Glutamatergic neuron (in vitro differentiated cells): ENCODE measurements around the gene ARL5B. TPM values are rescaled to one million over a fixed set of nuclear protein-coding genes. Genes with fewer than 3 reads are reported as not detected.

ENCODE experiments used
- DNase-seq: peaks from one replicate; pipeline ENCODE4 v3.0.0; 2022
- H3K27ac Mint-ChIP-seq: one replicate; pipeline ENCODE4 v1.8.0; 2020; ENCODE audit warnings: mild to moderate bottlenecking, mixed read lengths, inconsistent platforms; ENCODE audit not compliant: unreplicated experiment
- H3K27me3 Mint-ChIP-seq: one replicate; pipeline ENCODE4 v1.8.0; 2020; ENCODE audit warnings: mild to moderate bottlenecking, moderate library complexity, mixed read lengths, inconsistent platforms; ENCODE audit not compliant: unreplicated experiment
- H3K36me3 Mint-ChIP-seq: one replicate; pipeline ENCODE4 v1.8.0; 2020; ENCODE audit warnings: mild to moderate bottlenecking, mixed read lengths, inconsistent platforms; ENCODE audit not compliant: unreplicated experiment
- H3K4me1 Mint-ChIP-seq: one replicate; pipeline ENCODE4 v1.8.0; 2020; ENCODE audit warnings: mild to moderate bottlenecking, low read depth, mixed read lengths, inconsistent platforms; ENCODE audit not compliant: unreplicated experiment
- H3K4me3 Mint-ChIP-seq: one replicate; pipeline ENCODE4 v1.8.0; 2020; ENCODE audit warnings: mild to moderate bottlenecking, mixed read lengths, inconsistent platforms; ENCODE audit not compliant: unreplicated experiment
- H3K9me3 Mint-ChIP-seq: one replicate; pipeline ENCODE4 v1.8.0; 2020; ENCODE audit warnings: mild to moderate bottlenecking, moderate library complexity, mixed read lengths, inconsistent platforms; ENCODE audit not compliant: unreplicated experiment
- total RNA-seq: library from RNA; stranded (reverse); fragmentation: NEBNext Ultra II Directional; extraction: Animal tissue kit (Norgen Biotek cat#: 25700); gene quantifications from one replicate; pipeline ENCODE4 v1.2.1, GENCODE V29; 2021; ENCODE audit not compliant: unreplicated experiment
- TF ChIP-seq, protein P1 (sequence below): fragments of 200-600 bp; sonication (generic); IDR thresholded peaks from one replicate; pipeline ENCODE4 v1.5.0; 2021; ENCODE audit not compliant: partially characterized antibody, unreplicated experiment

ARL5B gene
- total RNA-seq, 1 donor from 2014 or later: 41.4 TPM

DNA sequence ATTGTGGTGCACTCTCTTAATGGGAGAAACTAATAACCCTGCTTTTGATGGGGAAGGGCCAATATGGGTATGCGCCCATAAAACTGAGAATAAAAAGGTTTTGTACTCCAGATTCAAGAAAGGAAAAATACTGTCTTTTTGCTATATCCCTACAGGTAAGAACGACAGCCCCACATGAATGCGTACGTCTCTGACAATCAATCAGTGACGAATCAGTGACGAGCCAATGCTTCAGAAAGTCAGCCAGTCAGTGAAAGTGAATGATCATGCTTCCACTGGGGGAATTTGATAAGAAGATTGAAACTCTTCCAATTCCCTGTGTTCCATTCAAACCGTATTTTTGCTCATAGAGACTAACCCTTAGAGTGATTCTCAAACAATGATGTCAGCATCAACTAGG, 26.3 kb downstream of the ARL5B start:
- no peak for DNase-seq
- Mint-ChIP-seq H3K4me3 (no peak overlapping the region), H3K27ac (no peak overlapping the region), H3K4me1 (peaks cover 3% of the 10 kb centered on the region), H3K36me3 (no peaks in the 10 kb centered on the region), H3K27me3 (peaks cover 3% of the 10 kb centered on the region), H3K9me3 (peaks cover 2% of the 10 kb centered on the region)
- TF ChIP-seq, protein P1, sequence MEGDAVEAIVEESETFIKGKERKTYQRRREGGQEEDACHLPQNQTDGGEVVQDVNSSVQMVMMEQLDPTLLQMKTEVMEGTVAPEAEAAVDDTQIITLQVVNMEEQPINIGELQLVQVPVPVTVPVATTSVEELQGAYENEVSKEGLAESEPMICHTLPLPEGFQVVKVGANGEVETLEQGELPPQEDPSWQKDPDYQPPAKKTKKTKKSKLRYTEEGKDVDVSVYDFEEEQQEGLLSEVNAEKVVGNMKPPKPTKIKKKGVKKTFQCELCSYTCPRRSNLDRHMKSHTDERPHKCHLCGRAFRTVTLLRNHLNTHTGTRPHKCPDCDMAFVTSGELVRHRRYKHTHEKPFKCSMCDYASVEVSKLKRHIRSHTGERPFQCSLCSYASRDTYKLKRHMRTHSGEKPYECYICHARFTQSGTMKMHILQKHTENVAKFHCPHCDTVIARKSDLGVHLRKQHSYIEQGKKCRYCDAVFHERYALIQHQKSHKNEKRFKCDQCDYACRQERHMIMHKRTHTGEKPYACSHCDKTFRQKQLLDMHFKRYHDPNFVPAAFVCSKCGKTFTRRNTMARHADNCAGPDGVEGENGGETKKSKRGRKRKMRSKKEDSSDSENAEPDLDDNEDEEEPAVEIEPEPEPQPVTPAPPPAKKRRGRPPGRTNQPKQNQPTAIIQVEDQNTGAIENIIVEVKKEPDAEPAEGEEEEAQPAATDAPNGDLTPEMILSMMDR: no peak

DNA sequence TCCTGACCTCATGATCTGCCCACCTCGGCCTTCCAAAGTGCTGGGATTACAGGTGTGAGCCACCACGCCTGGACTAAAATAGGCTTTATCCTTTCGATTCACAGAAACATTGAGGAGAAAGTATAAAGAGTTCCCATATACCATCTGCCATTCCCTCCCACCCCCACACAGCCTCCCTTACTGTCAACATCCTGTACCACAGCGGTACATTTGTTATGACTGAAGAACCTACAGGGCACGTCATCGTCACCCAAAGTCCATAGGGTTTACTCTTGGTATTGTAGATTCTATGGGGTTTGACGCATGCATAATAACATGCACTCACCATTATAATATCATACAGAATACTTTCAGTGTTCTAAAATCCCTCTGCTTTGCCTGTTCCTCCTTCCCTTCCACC, 28.0 kb downstream of the ARL5B start:
- Mint-ChIP-seq H3K4me1 (peaks cover 3% of the 10 kb centered on the region), H3K27ac (no peak overlapping the region), H3K4me3 (no peak overlapping the region), H3K9me3 (no peaks in the 10 kb centered on the region), H3K36me3 (no peaks in the 10 kb centered on the region), H3K27me3 (peaks cover 3% of the 10 kb centered on the region)
- TF ChIP-seq, protein P1: no peak
- DNase-seq: no peak

DNA sequence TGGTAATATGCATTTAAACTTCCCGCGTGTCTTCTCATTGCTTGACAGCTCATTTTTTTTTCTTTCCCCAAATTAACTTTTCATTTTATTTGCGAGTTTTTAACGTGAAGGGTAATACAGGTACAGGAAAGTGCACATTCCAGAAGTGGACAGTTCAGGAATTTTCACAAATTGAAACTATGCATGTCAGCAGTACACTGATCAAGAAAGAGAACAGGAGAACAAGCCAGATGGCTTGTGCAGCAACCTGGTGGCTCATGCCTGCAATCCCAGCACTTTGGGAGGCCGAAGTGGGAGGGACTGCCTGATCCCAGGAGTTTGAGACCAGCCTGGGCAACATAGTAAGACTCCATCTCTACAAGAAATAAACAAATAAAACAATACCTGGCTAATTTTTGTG, 28.5 kb downstream of the ARL5B start:
- Mint-ChIP-seq H3K27ac (no peak overlapping the region), H3K27me3 (peaks cover 3% of the 10 kb centered on the region), H3K4me3 (no peak overlapping the region), H3K9me3 (no peaks in the 10 kb centered on the region), H3K36me3 (no peaks in the 10 kb centered on the region), H3K4me1 (peaks cover 3% of the 10 kb centered on the region)
- TF ChIP-seq, protein P1: no peak
- DNase-seq: no peak

GRCh38 chr10:18689498-18689897, 30.3 kb downstream of the ARL5B start:
- H3K36me3 Mint-ChIP-seq: peaks cover 1% of the 10 kb centered on the region
- no peaks in the 10 kb centered on the region for H3K9me3 Mint-ChIP-seq
- no peak overlapping the region for H3K4me3 Mint-ChIP-seq
- H3K27ac Mint-ChIP-seq: no peak overlapping the region
- no peak for DNase-seq
- TF ChIP-seq, protein P1: no peak
- H3K4me1 Mint-ChIP-seq: peaks cover 3% of the 10 kb centered on the region
- peaks cover 3% of the 10 kb centered on the region for H3K27me3 Mint-ChIP-seq

DNA sequence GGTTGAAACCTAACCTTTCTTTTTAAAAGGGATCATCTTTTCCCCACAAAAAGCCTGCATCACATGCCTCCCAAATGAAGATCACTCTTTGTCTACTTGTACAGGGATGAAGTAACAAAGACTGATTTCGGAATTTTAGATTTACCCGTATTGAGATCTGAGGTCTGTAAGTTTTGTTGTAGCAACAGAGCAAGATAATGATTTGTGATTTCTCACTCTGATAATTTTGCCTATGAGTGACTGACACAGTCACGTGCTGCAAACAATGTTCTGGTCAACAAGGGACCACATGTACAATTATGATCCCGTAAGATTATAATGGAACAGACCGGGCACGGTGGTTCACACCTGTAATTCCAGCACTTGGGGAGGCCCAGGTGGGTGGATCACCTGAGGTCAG, 31.3 kb downstream of the ARL5B start:
- H3K27ac Mint-ChIP-seq: no peak overlapping the region
- peaks cover 3% of the 10 kb centered on the region for H3K36me3 Mint-ChIP-seq
- H3K4me1 Mint-ChIP-seq: peaks cover 3% of the 10 kb centered on the region
- DNase-seq: no peak
- peaks cover 3% of the 10 kb centered on the region for H3K27me3 Mint-ChIP-seq
- no peaks in the 10 kb centered on the region for H3K9me3 Mint-ChIP-seq
- TF ChIP-seq, protein P1: no peak
- H3K4me3 Mint-ChIP-seq: no peak overlapping the region
